ENCODE results near the gene TCF20. TPM values are rescaled to one million over a fixed set of nuclear protein-coding genes. Genes with fewer than 3 reads are reported as not detected.

Gene TCF20
- 34.6 and 36.5 TPM in 2 replicates for total RNA-seq (2014; rRNA removed; shearing (Covaris generic))

- Histone ChIP-seq H3K4me1 (0 out of 2 replicates have a peak, but pooled peaks cover 4% of the 10 kb centered on the region), H3K36me3 (no peaks in the 10 kb centered on the region), H3K27ac (peak within 1 kb of the TSS; percentile 63), H3K4me3 (peak within 1 kb of the TSS; percentile 99), H3K27me3 (no peaks in the 10 kb centered on the region), H3K9me3 (replicated peaks) (no peaks in the 10 kb centered on the region)
- peak; percentile 70 to 81 for DNase-seq
Observed at GRCh38 chr22:42270510-42271190, at the start of gene TCF20. Gene TCF20, minus strand, starts transcription at chr22:42270653. Its CDS starts 55,348 bp downstream, at chr22:42215305.

- H3K27ac ChIP-seq: no peak overlapping the region
- no peaks in the 10 kb centered on the region for H3K36me3 ChIP-seq
- no peak overlapping the region for H3K4me3 ChIP-seq
- no peak for DNase-seq
- 0 out of 2 replicates have a peak, but pooled peaks cover 5% of the 10 kb centered on the region for H3K27me3 ChIP-seq
- H3K4me1 ChIP-seq: no peaks in the 10 kb centered on the region
- no peaks in the 10 kb centered on the region for H3K9me3 ChIP-seq (replicated peaks)
Observed at GRCh38 chr22:42319386-42319785, 48.9 kb upstream of the TCF20 start.

GRCh38 chr22:42318967-42319366 lies 48.5 kb upstream of the TCF20 start:
- H3K27me3 ChIP-seq: 0 out of 2 replicates have a peak, but pooled peaks cover 8% of the 10 kb centered on the region
- DNase-seq: no peak
- H3K27ac ChIP-seq: no peak overlapping the region
- H3K9me3 ChIP-seq (replicated peaks): no peaks in the 10 kb centered on the region
- H3K4me1 ChIP-seq: peaks cover 3% of the 10 kb centered on the region
- no peak overlapping the region for H3K4me3 ChIP-seq
- H3K36me3 ChIP-seq: no peaks in the 10 kb centered on the region

- Histone ChIP-seq H3K4me3 (no peak overlapping the region), H3K9me3 (replicated peaks) (no peaks in the 10 kb centered on the region), H3K27ac (no peak overlapping the region), H3K36me3 (no peaks in the 10 kb centered on the region), H3K4me1 (peaks cover 6% of the 10 kb centered on the region), H3K27me3 (0 out of 2 replicates have a peak, but pooled peaks cover 9% of the 10 kb centered on the region)
- DNase-seq: no peak
Observed at GRCh38 chr22:42317691-42318547, 47.5 kb upstream of the TCF20 start.

- Histone ChIP-seq H3K27ac (no peak overlapping the region), H3K4me3 (no peak overlapping the region), H3K4me1 (peaks cover 6% of the 10 kb centered on the region), H3K27me3 (0 out of 2 replicates have a peak, but pooled peaks cover 9% of the 10 kb centered on the region), H3K9me3 (replicated peaks) (no peaks in the 10 kb centered on the region), H3K36me3 (no peaks in the 10 kb centered on the region)
- DNase-seq: peak; percentile 17 to 23
Observed at GRCh38 chr22:42317008-42317407, 46.6 kb upstream of the TCF20 start.

GRCh38 chr22:42315392-42315756 lies 44.9 kb upstream of the TCF20 start:
- Histone ChIP-seq H3K27ac (no peak overlapping the region), H3K27me3 (0 out of 2 replicates have a peak, but pooled peaks cover 9% of the 10 kb centered on the region), H3K9me3 (replicated peaks) (no peaks in the 10 kb centered on the region), H3K4me3 (no peak overlapping the region), H3K36me3 (no peaks in the 10 kb centered on the region), H3K4me1 (peaks cover 6% of the 10 kb centered on the region)
- no peak for DNase-seq

GRCh38 chr22:42314709-42315391 lies 44.4 kb upstream of the TCF20 start:
- Histone ChIP-seq H3K36me3 (no peaks in the 10 kb centered on the region), H3K4me1 (peaks cover 6% of the 10 kb centered on the region), H3K27ac (no peak overlapping the region), H3K27me3 (0 out of 2 replicates have a peak, but pooled peaks cover 9% of the 10 kb centered on the region), H3K4me3 (no peak overlapping the region), H3K9me3 (replicated peaks) (no peaks in the 10 kb centered on the region)
- no peak for DNase-seq

- no peaks in the 10 kb centered on the region for H3K9me3 ChIP-seq (replicated peaks)
- no peak overlapping the region for H3K4me3 ChIP-seq
- DNase-seq: peak; percentile 29 to 45
- H3K36me3 ChIP-seq: no peaks in the 10 kb centered on the region
- H3K4me1 ChIP-seq: peaks cover 6% of the 10 kb centered on the region
- H3K27ac ChIP-seq: no peak overlapping the region
- H3K27me3 ChIP-seq: 0 out of 2 replicates have a peak, but pooled peaks cover 9% of the 10 kb centered on the region
Observed at GRCh38 chr22:42313804-42314581, 43.5 kb upstream of the TCF20 start.

- Histone ChIP-seq H3K36me3 (no peaks in the 10 kb centered on the region), H3K27ac (no peak overlapping the region), H3K4me1 (peaks cover 6% of the 10 kb centered on the region), H3K9me3 (replicated peaks) (no peaks in the 10 kb centered on the region), H3K4me3 (no peak overlapping the region), H3K27me3 (0 out of 2 replicates have a peak, but pooled peaks cover 9% of the 10 kb centered on the region)
- no peak for DNase-seq
Observed at GRCh38 chr22:42313204-42313603, 42.8 kb upstream of the TCF20 start.

- no peaks in the 10 kb centered on the region for H3K9me3 ChIP-seq (replicated peaks)
- DNase-seq: peak in 1 of 2 experiments; percentile 31
- peaks cover 6% of the 10 kb centered on the region for H3K4me1 ChIP-seq
- H3K4me3 ChIP-seq: no peak overlapping the region
- H3K27ac ChIP-seq: no peak overlapping the region
- no peaks in the 10 kb centered on the region for H3K36me3 ChIP-seq
- H3K27me3 ChIP-seq: 0 out of 2 replicates have a peak, but pooled peaks cover 9% of the 10 kb centered on the region
Observed at GRCh38 chr22:42310291-42311015, 40.0 kb upstream of the TCF20 start.

GRCh38 chr22:42309865-42310264 lies 39.4 kb upstream of the TCF20 start:
- no peak overlapping the region for H3K27ac ChIP-seq
- no peaks in the 10 kb centered on the region for H3K36me3 ChIP-seq
- H3K9me3 ChIP-seq (replicated peaks): no peaks in the 10 kb centered on the region
- H3K4me3 ChIP-seq: no peak overlapping the region
- DNase-seq: no peak
- peaks cover 6% of the 10 kb centered on the region for H3K4me1 ChIP-seq
- 0 out of 2 replicates have a peak, but pooled peaks cover 5% of the 10 kb centered on the region for H3K27me3 ChIP-seq

- Histone ChIP-seq H3K4me3 (no peak overlapping the region), H3K27me3 (0 out of 2 replicates have a peak, but pooled peaks cover 1% of the 10 kb centered on the region), H3K9me3 (replicated peaks) (no peaks in the 10 kb centered on the region), H3K36me3 (no peaks in the 10 kb centered on the region), H3K4me1 (peaks cover 4% of the 10 kb centered on the region), H3K27ac (no peak overlapping the region)
- no peak for DNase-seq
Observed at GRCh38 chr22:42308892-42309468, 38.5 kb upstream of the TCF20 start.

Measured in SJCRH30 (cell line).